Ovary (tissue), 3 donors: ENCODE results near the gene DPF3.

Experiments used
- CTCF ChIP-seq, 3 donors: fragments of 450-650 bp in 2 of 3; fragments of 200-600 bp in 1 of 3; IDR thresholded peaks; one replicate each; pipeline versions ENCODE4 v1.5.1 to v1.8.0; 2016 to 2022; ENCODE audit warnings: antibody characterized with exemption in 3 of 3, mild to moderate bottlenecking in 1 of 3
- POLR2A ChIP-seq: fragments of 450-650 bp; IDR thresholded peaks from one replicate; pipeline ENCODE4 v1.6.1; 2017; ENCODE audit warnings: antibody characterized with exemption, mild to moderate bottlenecking, moderate library complexity
- donor health status: DM: no; HTN: no; CAD: no.

- no peak for TF ChIP-seq CTCF (IDR thresholded peaks at IDR 0.05)
- TF ChIP-seq POLR2A = no peak
Measured at GRCh38 chr14:72716476-72716875, 177.4 kb downstream of the DPF3 start.
